WI38 (cell line): ENCODE data around the gene ENTR1.
A peak's percentile ranks its signal among the peaks of the same experiment; 100 is the strongest.

Experiments
- H3K4me3 ChIP-seq: 2 replicates; pipeline ENCODE4 v1.5.1; 2011; ENCODE audit warnings: low read depth, mild to moderate bottlenecking, control low read depth, low read length
- CTCF ChIP-seq: IDR thresholded peaks from 2 replicates; pipeline ENCODE4 v1.5.1; 2012; ENCODE audit warnings: low read depth, mild to moderate bottlenecking, control low read depth, low read length

ENTR1 gene

GRCh38 chr9:136364942-136365774 lies 45.3 kb downstream of the ENTR1 start:
- no peak for TF ChIP-seq CTCF
- no peak overlapping the region for H3K4me3 ChIP-seq

- H3K4me3 ChIP-seq = no peak overlapping the region
- TF ChIP-seq CTCF = no peak
These were observed 46.3 kb downstream of the ENTR1 start for GRCh38 chr9:136363949-136364748.

- peak within 1 kb of the TSS; percentile 60 for H3K4me3 ChIP-seq
- peak; percentile 69 for TF ChIP-seq CTCF
These were observed 47.1 kb downstream of the ENTR1 start, which contains the start of gene DNLZ for GRCh38 chr9:136363106-136363948. Gene DNLZ, minus strand, starts transcription at chr9:136363744. Its CDS starts 30 bp downstream, at chr9:136363714.

GRCh38 chr9:136362450-136362784 lies 48.0 kb downstream of the ENTR1 start:
- 0 out of 2 replicates have a peak overlapping the region, but pooled peaks have one; percentile 4 for H3K4me3 ChIP-seq

GRCh38 chr9:136361754-136362449 lies 48.5 kb downstream of the ENTR1 start:
- H3K4me3 ChIP-seq = peak overlapping the region; percentile 30
- TF ChIP-seq CTCF = no peak

More at GRCh38 chr9:136362450-136362784, 48.0 kb downstream of the ENTR1 start:
- no peak for TF ChIP-seq CTCF

GRCh38 chr9:136361047-136361753 lies 49.2 kb downstream of the ENTR1 start:
- TF ChIP-seq CTCF = no peak
- H3K4me3 ChIP-seq = peak overlapping the region; percentile 30
